ENCODE measurements around the gene MYT1. TPM values are rescaled to one million over a fixed set of nuclear protein-coding genes. Genes with fewer than 3 reads are reported as not detected.
"Not testable (repeated sequence)": the region's sequence is repeated elsewhere in the genome, so short reads cannot be mapped to it uniquely, and the experiment has no call there.

The MYT1 gene
- total RNA-seq, 1 experiment from 2014 or later: 0.29 TPM

GRCh38 chr20:64228751-64229506, 64.7 kb downstream of the MYT1 start:
- in situ Hi-C loops (cut with HindIII; ENCODE audit: low pct_unique_long_range_greater_than_20kb, low sequenced_read_pairs): no loop called here
- DNase-seq (ENCODE audit: low read depth, low spot score): no peak

GRCh38 chr20:64229507-64230061, 65.3 kb downstream of the MYT1 start:
- DNase-seq (ENCODE audit: low read depth, low spot score): no peak
- in situ Hi-C loops (cut with HindIII; ENCODE audit: low pct_unique_long_range_greater_than_20kb, low sequenced_read_pairs): no loop called here

- in situ Hi-C loops (cut with HindIII; ENCODE audit: low pct_unique_long_range_greater_than_20kb, low sequenced_read_pairs): no loop called here
Measured at GRCh38 chr20:64230461-64231145, 66.4 kb downstream of the MYT1 start.

GRCh38 chr20:64231621-64232550, 67.6 kb downstream of the MYT1 start:
- in situ Hi-C loops (cut with HindIII; ENCODE audit: low pct_unique_long_range_greater_than_20kb, low sequenced_read_pairs): no loop called here
- no peak for DNase-seq (ENCODE audit: low read depth, low spot score)

More at GRCh38 chr20:64230461-64231145, 66.4 kb downstream of the MYT1 start:
- no peak for DNase-seq (ENCODE audit: low read depth, low spot score)

- no peak for DNase-seq (ENCODE audit: low read depth, low spot score)
- in situ Hi-C loops (cut with HindIII; ENCODE audit: low pct_unique_long_range_greater_than_20kb, low sequenced_read_pairs): no loop called here
Measured at GRCh38 chr20:64232794-64233193, 68.5 kb downstream of the MYT1 start.

- in situ Hi-C loops (cut with HindIII; ENCODE audit: low pct_unique_long_range_greater_than_20kb, low sequenced_read_pairs): no loop called here
- no peak for DNase-seq (ENCODE audit: low read depth, low spot score)
Measured at GRCh38 chr20:64233725-64234124, 69.5 kb downstream of the MYT1 start.

- in situ Hi-C loops (cut with HindIII; ENCODE audit: low pct_unique_long_range_greater_than_20kb, low sequenced_read_pairs): no loop called here
- DNase-seq (ENCODE audit: low read depth, low spot score): no peak
Measured at GRCh38 chr20:64234291-64234791, 70.1 kb downstream of the MYT1 start.

- in situ Hi-C loops (cut with HindIII; ENCODE audit: low pct_unique_long_range_greater_than_20kb, low sequenced_read_pairs); DNase-seq (ENCODE audit: low read depth, low spot score): not testable (repeated sequence)
Measured at GRCh38 chr20:64234921-64235565, 70.8 kb downstream of the MYT1 start.

GRCh38 chr20:64236137-64237088, 72.2 kb downstream of the MYT1 start:
- in situ Hi-C loops (cut with HindIII; ENCODE audit: low pct_unique_long_range_greater_than_20kb, low sequenced_read_pairs): no loop called here
- no peak for DNase-seq (ENCODE audit: low read depth, low spot score)

- in situ Hi-C loops (cut with HindIII; ENCODE audit: low pct_unique_long_range_greater_than_20kb, low sequenced_read_pairs): no loop called here
- DNase-seq (ENCODE audit: low read depth, low spot score): no peak
Measured at GRCh38 chr20:64237316-64237715, 73.1 kb downstream of the MYT1 start.

GRCh38 chr20:64238115-64238825, 74.0 kb downstream of the MYT1 start:
- no peak for DNase-seq (ENCODE audit: low read depth, low spot score)
- in situ Hi-C loops (cut with HindIII; ENCODE audit: low pct_unique_long_range_greater_than_20kb, low sequenced_read_pairs): no loop called here

GRCh38 chr20:64238851-64239387, 74.7 kb downstream of the MYT1 start:
- in situ Hi-C loops (cut with HindIII; ENCODE audit: low pct_unique_long_range_greater_than_20kb, low sequenced_read_pairs): no loop called here

GRCh38 chr20:64239449-64240242, 75.4 kb downstream of the MYT1 start:
- no peak for DNase-seq (ENCODE audit: low read depth, low spot score)
- in situ Hi-C loops (cut with HindIII; ENCODE audit: low pct_unique_long_range_greater_than_20kb, low sequenced_read_pairs): no loop called here

More at GRCh38 chr20:64238851-64239387, 74.7 kb downstream of the MYT1 start:
- no peak for DNase-seq (ENCODE audit: low read depth, low spot score)

- DNase-seq (ENCODE audit: low read depth, low spot score): no peak
- in situ Hi-C loops (cut with HindIII; ENCODE audit: low pct_unique_long_range_greater_than_20kb, low sequenced_read_pairs): no loop called here
Measured at GRCh38 chr20:64240243-64241015, 76.2 kb downstream of the MYT1 start.
